Measurements from ENCODE around the gene ENOX2. TPM values are rescaled to one million over a fixed set of nuclear protein-coding genes. Genes with fewer than 3 reads are reported as not detected.
A peak's percentile ranks its signal among the peaks of the same experiment; 100 is the strongest.
"Not testable (repeated sequence)": the region's sequence is repeated elsewhere in the genome, so short reads cannot be mapped to it uniquely, and the experiment has no call there.

Gene ENOX2
- total RNA-seq, 1 donor from 2014 or later = 7.1 TPM

- no peak for DNase-seq (ENCODE audit: low spot score)
- ATAC-seq = no peak
These were observed 73.2 kb downstream of the ENOX2 start for GRCh38 chrX:130829526-130830515.

GRCh38 chrX:130828641-130829040 is 74.4 kb downstream of the ENOX2 start:
- DNase-seq (ENCODE audit: low spot score) (no peak), ATAC-seq (no peak)

- DNase-seq (ENCODE audit: low spot score) (no peak), ATAC-seq (no peak)
These were observed 75.4 kb downstream of the ENOX2 start for GRCh38 chrX:130827648-130828047.

GRCh38 chrX:130826249-130826648 is 76.8 kb downstream of the ENOX2 start:
- DNase-seq (ENCODE audit: low spot score) (no peak), ATAC-seq (no peak)

GRCh38 chrX:130825525-130825924 is 77.5 kb downstream of the ENOX2 start:
- DNase-seq (ENCODE audit: low spot score) = no peak
- no peak for ATAC-seq

- not testable (repeated sequence) for ATAC-seq; DNase-seq (ENCODE audit: low spot score)
These were observed 83.6 kb downstream of the ENOX2 start for GRCh38 chrX:130819367-130819766.

GRCh38 chrX:130813932-130814331 is 89.1 kb downstream of the ENOX2 start:
- not testable (repeated sequence) for DNase-seq (ENCODE audit: low spot score); ATAC-seq

- ATAC-seq (no peak), DNase-seq (ENCODE audit: low spot score) (no peak)
These were observed 92.4 kb downstream of the ENOX2 start for GRCh38 chrX:130810561-130810960.

GRCh38 chrX:130805903-130806302 is 97.1 kb downstream of the ENOX2 start:
- ATAC-seq (no peak), DNase-seq (ENCODE audit: low spot score) (no peak)

GRCh38 chrX:130803537-130803936 is 99.5 kb downstream of the ENOX2 start:
- ATAC-seq = no peak
- no peak for DNase-seq (ENCODE audit: low spot score)

- ATAC-seq (no peak), DNase-seq (ENCODE audit: low spot score) (no peak)
These were observed 101.1 kb downstream of the ENOX2 start for GRCh38 chrX:130801901-130802300.

GRCh38 chrX:130799393-130799792 is 103.6 kb downstream of the ENOX2 start:
- no peak for DNase-seq (ENCODE audit: low spot score)

GRCh38 chrX:130793975-130794374 is 109.0 kb downstream of the ENOX2 start:
- no peak for DNase-seq (ENCODE audit: low spot score)

More at GRCh38 chrX:130799393-130799792, 103.6 kb downstream of the ENOX2 start:
- ATAC-seq = no peak

GRCh38 chrX:130791870-130792269 is 111.1 kb downstream of the ENOX2 start:
- ATAC-seq = not testable (repeated sequence)

More at GRCh38 chrX:130793975-130794374, 109.0 kb downstream of the ENOX2 start:
- peak; percentile 26 for ATAC-seq

GRCh38 chrX:130789793-130790192 is 113.2 kb downstream of the ENOX2 start:
- no peak for DNase-seq (ENCODE audit: low spot score)
- ATAC-seq = peak; percentile 67

More at GRCh38 chrX:130791870-130792269, 111.1 kb downstream of the ENOX2 start:
- not testable (repeated sequence) for DNase-seq (ENCODE audit: low spot score)

- ATAC-seq = peak; percentile 87
These were observed 114.0 kb downstream of the ENOX2 start for GRCh38 chrX:130788786-130789581.

GRCh38 chrX:130786030-130786429 is 117.0 kb downstream of the ENOX2 start:
- no peak for DNase-seq (ENCODE audit: low spot score)
- no peak for ATAC-seq

More at GRCh38 chrX:130788786-130789581, 114.0 kb downstream of the ENOX2 start:
- DNase-seq (ENCODE audit: low spot score) = no peak

GRCh38 chrX:130778773-130779172 is 124.2 kb downstream of the ENOX2 start:
- DNase-seq (ENCODE audit: low spot score) = no peak
- no peak for ATAC-seq

GRCh38 chrX:130775849-130776248 is 127.2 kb downstream of the ENOX2 start:
- no peak for DNase-seq (ENCODE audit: low spot score)
- no peak for ATAC-seq

- ATAC-seq = no peak
- no peak for DNase-seq (ENCODE audit: low spot score)
These were observed 130.2 kb downstream of the ENOX2 start for GRCh38 chrX:130772776-130773143.

GRCh38 chrX:130772105-130772775 is 130.8 kb downstream of the ENOX2 start:
- ATAC-seq (no peak), DNase-seq (ENCODE audit: low spot score) (no peak)
